ENCODE data around the gene SLC25A34.

The SLC25A34 gene

DNA sequence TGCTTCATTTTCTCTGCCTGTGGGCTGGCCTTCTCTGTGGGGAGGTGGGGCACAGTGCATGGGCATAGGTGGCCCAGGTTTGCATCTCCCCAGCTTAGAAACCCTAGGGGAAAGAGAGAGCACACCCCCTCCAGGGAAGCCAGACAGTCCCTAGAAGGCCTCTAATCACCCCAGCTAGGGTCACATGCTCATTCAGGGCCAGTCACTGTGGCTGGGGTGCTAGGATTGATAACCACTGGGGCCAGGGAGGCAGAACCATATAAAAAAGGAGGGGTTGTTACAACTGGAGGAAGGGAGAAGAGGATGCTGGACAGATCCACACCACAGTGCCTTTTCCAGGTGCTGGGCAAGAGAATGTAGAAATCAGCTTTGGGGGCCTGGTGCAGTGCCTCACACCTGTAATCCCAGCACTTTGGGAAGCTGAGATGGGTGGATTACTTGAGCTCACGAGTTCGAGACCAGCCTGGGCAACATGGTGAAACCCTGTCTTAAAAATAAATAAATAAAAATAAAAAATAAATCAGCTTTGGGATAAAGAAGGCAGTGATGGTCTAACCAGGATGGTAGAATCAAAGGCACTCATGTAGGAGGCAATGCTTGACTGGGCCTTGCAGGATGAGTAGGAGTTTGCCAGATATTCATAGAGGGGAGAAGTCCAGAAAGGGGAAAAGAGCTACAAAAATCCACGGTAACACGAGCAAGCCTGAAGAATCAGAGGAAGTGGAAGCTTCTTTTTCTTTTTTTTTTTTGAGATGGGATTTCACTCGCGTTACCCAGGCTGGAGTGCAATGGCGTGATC is 42.0 kb downstream of the SLC25A34 start:
- ATAC-seq = no peak

DNA sequence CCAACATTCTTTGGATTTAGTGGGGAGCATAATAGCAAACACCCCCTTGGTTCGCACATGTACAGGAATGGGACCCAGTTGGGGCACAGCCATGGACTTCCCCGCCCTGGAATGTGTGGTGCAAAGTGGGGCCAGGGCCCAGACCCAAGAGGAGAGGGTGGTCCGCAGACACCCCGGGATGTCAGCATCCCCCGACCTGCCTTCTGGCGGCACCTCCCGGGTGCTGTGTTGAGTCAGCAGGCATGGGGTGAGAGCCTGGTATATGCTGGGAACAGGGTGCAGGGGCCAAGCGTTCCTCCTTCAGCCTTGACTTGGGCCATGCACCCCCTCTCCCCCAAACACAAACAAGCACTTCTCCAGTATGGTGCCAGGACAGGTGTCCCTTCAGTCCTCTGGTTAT is 49.6 kb downstream of the SLC25A34 start:
- no peak for ATAC-seq

DNA sequence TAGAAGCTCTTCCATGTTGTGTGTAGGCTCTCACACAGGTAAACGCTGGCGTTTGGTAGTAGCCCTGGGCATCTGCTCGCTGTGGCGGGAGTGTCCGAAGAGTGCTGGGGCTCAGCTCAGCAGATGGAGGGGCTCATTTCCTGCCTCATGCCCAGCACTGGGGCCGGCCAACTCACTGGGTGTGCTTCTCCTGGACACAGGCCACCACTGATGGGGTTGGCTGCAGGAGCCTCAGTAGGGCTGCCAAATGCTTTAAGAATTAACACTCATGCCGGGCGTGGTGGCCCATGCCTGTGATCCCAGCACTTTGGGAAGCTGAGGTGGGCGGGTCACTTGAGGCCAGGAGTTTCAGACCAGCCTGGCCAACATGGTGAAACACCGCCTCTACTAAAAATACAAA is 50.5 kb downstream of the SLC25A34 start:
- ATAC-seq = no peak

DNA sequence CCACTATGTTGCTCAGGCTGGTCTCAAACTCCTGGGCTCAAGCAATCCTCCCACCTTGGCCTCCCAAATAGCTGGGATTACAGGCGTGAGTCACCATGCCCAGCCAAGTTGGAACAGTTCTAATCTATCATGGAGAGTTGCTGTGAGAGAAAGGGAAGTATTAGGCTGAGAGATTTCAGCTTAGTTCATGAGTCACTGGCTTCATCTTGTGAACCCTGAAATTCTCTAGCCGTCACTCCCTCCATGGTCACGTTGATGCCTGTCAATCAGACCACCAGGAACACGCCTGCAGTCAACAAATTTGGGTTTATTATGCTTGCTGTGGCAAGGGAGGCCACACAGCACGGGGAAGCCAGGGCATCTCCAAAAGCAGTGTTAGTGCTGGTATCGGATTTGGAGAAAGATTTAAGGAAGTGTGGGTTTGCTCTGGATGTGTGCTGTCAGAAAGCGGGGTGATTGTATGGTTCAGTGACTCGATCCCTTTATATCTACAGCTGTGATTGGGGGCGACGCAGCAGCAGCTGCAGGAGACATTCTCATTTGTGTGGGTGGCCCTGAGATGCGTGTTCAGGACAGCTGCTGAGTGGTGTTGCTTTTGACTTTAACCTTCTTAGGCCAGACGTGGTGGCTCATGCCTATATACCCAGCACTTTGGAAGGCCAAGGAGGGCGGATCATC is 52.7 kb downstream of the SLC25A34 start:
- no peak for ATAC-seq

All from activated CD4-positive, CD25-positive, alpha-beta regulatory T cell treated with anti-CD3 and anti-CD28 coated beads, Interleukin-2, amount 50 U/mL, for 24 hours (primary cell).